22Rv1 (cell line): Measurements from ENCODE around the gene IZUMO4.

Source experiments
- CTCF ChIP-seq: fragments of 450-650 bp; IDR thresholded peaks from 2 replicates; pipeline ENCODE4 v1.5.1; 2017; ENCODE audit warnings: mild to moderate bottlenecking
- ZFX ChIP-seq: fragments of 450-650 bp; IDR thresholded peaks from 2 replicates; pipeline ENCODE4 v1.6.1; 2017; ENCODE audit warnings: antibody characterized with exemption, borderline replicate concordance

GRCh38 chr19:2077398-2077797 lies 19.3 kb upstream of the IZUMO4 start:
- no peak for TF ChIP-seq CTCF
- TF ChIP-seq ZFX, result no peak
